Measurements from ENCODE around the gene RAD51B.

The RAD51B gene

DNA sequence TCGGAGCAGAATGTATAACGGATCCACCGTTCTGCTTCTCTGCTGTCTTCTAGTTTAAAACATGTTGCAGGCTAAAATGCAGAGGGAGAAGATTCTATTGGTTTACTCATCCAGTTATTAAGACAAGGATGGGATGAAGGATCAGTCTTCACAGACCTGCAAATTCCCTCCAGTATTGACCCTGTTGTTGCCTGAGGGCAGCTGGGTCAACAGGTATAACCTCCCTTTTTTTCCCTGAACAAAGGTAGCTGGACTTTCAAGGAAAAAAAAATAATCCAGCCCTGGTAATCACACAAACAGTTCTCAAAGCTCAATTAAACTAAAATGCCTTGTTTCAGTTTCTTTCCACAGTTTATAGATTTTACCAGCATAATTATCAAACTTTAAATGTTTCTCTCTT, 492.7 kb downstream of the RAD51B start:
- in situ Hi-C loops (cut with HindIII; ENCODE audit: low pct_unique_long_range_greater_than_20kb, low sequenced_read_pairs), result no loop called here
- TF ChIP-seq JUND (IDR thresholded peaks at IDR 0.05; ENCODE audit: low read depth), result no peak
- DNase-seq (ENCODE audit: low read depth in 1 of 2, low spot score in 1 of 2), result no peak

DNA sequence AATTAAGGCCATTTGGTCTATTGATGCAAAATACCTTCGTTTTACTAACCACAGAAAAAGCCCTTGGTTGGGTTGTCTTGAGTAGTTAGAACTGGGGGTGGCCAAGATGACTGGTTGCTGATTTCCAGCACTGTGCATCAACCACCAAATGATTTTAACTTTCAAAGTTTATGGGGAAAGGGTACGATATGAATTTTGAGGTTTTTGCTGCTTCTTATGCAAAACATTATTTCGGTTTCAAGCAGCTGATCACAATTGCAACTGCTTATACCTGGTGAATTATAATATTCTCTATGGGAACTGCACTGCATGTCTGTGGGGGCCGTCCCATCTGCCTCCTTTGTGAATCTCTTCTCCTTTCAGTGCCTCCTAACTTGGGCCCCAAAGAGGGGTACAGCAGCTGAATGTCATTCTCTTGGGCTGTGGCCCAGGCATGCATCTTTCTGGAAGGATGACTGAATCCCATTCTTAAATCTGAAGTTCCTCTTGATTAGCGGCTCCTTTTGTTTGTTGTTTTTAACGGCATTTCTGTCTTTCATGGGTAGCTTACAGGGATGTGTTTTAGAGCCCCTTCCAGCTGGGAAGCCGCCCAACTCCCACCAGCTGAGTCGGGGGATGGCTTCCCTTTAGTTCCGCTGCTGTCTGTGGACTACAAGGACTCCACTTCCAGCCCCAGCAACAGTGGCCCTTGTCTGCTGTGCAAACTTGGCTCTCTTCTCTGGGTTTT, 493.5 kb downstream of the RAD51B start:
- no peak for TF ChIP-seq JUND (IDR thresholded peaks at IDR 0.05; ENCODE audit: low read depth)
- DNase-seq (ENCODE audit: low read depth in 1 of 2, low spot score in 1 of 2), result no peak
- in situ Hi-C loops (cut with HindIII; ENCODE audit: low pct_unique_long_range_greater_than_20kb, low sequenced_read_pairs), result no loop called here

DNA sequence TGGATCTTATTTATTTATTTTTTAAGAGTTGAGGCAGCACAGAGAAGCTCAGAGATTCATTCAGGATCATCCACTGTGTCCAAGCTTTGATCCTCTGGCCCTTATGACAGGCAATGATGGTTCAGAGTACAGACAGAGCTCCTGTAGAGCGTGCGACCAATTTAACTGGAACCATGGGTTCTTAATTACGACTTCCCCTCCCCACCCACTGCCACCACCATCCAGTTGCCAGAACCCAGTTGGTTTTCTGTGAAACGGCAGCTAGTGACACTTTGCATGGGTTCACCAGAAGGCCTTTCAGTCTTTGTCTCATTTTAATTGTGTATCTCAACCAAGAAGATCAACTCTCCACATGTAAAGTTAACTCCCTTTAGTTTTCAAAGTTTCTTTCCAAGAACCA, 495.1 kb downstream of the RAD51B start:
- DNase-seq (ENCODE audit: low read depth in 1 of 2, low spot score in 1 of 2), result no peak
- in situ Hi-C loops (cut with HindIII; ENCODE audit: low pct_unique_long_range_greater_than_20kb, low sequenced_read_pairs), result no loop called here
- TF ChIP-seq JUND (IDR thresholded peaks at IDR 0.05; ENCODE audit: low read depth), result no peak

DNA sequence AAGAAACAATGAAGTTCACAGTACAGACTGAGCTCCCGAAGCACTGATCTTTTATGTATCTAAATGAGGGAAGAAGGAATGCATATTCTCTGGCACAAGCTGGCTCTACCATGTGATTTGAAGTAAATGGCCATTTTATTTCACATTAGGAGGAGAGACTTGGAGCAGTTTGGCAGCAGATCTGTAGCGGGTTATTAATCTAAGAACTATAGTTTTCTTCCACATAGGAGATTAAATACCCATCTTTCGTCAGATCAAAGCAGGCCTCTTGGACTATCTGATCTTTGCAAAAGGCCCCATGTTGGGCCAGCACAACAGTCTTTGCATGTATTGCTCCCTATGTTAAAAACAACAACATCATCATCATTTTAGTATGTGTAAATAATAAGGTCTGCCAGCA, 495.5 kb downstream of the RAD51B start:
- in situ Hi-C loops (cut with HindIII; ENCODE audit: low pct_unique_long_range_greater_than_20kb, low sequenced_read_pairs), result no loop called here
- TF ChIP-seq JUND (IDR thresholded peaks at IDR 0.05; ENCODE audit: low read depth), result no peak

DNA sequence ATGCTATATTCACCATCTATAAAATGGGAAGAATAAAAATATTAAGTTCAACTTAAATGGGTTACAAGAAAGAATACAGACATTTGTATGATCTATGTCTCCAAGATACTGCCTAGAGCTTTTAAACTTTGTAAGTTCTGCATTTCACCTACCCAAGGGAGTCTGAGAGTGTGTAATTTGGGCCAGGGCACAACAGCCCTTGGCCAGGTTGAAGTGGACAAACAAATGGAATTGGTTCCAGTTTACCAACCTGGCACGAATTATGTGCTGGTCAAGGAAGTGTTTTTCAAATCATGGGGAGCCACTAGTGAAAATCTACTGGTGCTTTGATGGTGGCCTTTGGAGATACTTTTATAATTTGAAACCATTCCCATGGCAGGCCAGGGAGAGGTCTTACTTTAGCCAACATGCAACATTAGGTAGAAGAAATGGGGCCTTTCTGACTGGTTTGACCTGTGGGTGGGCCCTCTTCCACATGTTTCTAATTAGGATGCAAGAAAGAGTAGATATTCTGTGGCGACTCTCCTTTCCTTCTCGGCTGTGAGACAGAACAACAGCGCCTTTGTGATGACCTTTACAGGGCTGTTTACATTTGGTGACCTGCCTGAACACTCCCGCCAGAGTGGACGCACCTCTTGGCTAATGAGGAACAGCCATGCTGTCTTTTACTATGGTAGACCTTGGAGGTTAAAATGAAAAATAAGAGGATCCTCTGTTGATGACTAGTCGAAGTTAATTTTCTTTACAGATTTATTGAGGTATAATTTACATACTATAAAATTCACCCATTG, 496.7 kb downstream of the RAD51B start:
- peak in 1 of 2 experiments; percentile 25 for DNase-seq (ENCODE audit: low read depth in 1 of 2, low spot score in 1 of 2)
- no peak for TF ChIP-seq JUND (IDR thresholded peaks at IDR 0.05; ENCODE audit: low read depth)
- in situ Hi-C loops (cut with HindIII; ENCODE audit: low pct_unique_long_range_greater_than_20kb, low sequenced_read_pairs), result no loop called here

More for the DNA sequence above, 495.5 kb downstream of the RAD51B start:
- DNase-seq (ENCODE audit: low read depth in 1 of 2, low spot score in 1 of 2), result no peak

DNA sequence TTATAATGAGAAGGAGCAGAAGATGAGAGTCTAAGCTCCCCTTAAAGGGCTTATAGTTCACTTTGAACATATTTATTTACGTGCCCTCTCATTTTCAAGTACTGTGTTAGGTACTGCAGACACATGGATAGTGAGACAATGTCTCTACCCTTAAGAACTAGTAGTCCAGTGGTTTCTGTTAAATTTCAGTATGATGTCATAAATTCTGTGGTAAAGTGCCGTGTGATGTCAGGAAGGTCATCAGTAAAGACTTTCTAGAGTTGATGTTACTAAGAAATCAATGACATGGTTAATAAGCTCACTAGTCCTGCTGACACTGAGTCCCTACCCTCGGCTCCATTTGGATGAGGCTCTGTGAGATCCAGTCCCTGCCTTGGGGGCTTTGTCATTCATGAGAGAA, 497.7 kb downstream of the RAD51B start:
- no peak for DNase-seq (ENCODE audit: low read depth in 1 of 2, low spot score in 1 of 2)
- no peak for TF ChIP-seq JUND (IDR thresholded peaks at IDR 0.05; ENCODE audit: low read depth)
- in situ Hi-C loops (cut with HindIII; ENCODE audit: low pct_unique_long_range_greater_than_20kb, low sequenced_read_pairs), result no loop called here

DNA sequence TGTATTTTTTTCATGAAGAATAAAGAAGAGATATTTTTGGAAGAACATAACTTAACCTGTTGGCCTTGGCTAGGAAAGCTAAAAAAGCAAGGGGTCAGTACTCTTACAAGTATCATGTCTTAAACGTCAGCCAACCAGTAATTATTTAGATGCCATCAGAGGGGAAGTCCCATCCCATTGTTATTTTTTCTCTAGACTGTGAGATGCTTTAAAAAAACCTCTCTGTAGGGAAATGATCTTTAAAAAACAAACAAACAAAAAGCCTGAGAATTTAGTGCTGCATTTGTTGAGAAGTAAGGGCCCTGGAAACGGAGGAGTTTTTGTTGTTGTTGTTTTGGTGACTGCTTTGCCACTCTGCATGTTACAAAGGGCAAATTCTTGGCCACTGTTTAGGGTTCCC, 499.2 kb downstream of the RAD51B start:
- in situ Hi-C loops (cut with HindIII; ENCODE audit: low pct_unique_long_range_greater_than_20kb, low sequenced_read_pairs), result no loop called here
- TF ChIP-seq JUND (IDR thresholded peaks at IDR 0.05; ENCODE audit: low read depth), result no peak
- no peak for DNase-seq (ENCODE audit: low read depth in 1 of 2, low spot score in 1 of 2)

DNA sequence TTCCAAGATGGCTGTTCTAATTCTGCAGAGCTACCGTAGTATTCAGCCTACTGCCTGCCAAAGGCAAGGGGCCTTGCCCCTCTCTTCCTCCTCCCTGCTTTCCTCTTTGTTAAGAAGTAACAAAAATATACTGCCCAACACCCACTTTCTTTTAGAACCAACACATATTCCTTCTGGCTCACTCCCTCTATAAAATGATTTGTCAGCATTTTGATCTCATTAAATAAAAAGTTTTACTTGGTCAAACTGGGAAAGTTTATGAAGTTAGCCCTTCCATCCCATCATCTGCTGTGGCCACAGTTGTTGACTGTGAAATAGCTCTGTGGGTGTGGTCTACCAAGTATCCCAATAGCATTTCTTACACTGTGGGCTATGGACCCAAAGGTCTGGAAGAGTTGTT, 500.9 kb downstream of the RAD51B start:
- in situ Hi-C loops (cut with HindIII; ENCODE audit: low pct_unique_long_range_greater_than_20kb, low sequenced_read_pairs), result no loop called here
- no peak for DNase-seq (ENCODE audit: low read depth in 1 of 2, low spot score in 1 of 2)
- no peak for TF ChIP-seq JUND (IDR thresholded peaks at IDR 0.05; ENCODE audit: low read depth)

DNA sequence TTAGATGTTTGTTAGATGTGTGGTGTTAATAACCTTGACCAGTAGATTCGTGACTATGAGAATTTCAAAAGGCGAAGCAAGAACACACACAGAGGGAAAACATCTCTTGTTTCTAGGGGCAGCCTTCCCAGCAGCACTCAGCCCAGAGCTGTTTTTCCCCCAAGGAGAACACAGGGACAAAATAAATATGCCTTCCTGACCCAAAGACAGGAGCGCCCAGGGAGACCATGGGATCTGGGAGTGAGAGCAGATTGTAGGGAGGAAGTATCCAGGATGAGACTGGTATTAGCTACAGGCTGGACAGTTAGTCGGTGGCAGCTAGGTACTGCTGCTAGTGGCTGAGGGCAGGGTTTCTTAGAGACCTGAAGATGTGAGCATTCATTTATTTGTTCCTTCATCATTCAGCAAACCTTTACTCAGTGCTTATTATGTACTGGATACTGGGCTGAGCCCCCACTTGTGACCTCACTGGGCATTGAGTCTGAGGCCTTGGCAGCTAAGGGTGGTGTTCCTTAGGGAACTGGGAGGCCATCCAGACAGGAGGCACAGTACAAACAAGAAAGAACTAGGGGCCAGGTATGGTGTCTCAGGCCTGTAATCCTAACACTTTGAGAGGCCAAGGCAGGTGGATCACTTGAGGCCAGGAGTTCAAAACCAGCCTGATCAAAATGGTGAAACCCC, 503.5 kb downstream of the RAD51B start:
- TF ChIP-seq JUND (IDR thresholded peaks at IDR 0.05; ENCODE audit: low read depth), result no peak
- DNase-seq (ENCODE audit: low read depth in 1 of 2, low spot score in 1 of 2), result no peak
- in situ Hi-C loops (cut with HindIII; ENCODE audit: low pct_unique_long_range_greater_than_20kb, low sequenced_read_pairs), result no loop called here

DNA sequence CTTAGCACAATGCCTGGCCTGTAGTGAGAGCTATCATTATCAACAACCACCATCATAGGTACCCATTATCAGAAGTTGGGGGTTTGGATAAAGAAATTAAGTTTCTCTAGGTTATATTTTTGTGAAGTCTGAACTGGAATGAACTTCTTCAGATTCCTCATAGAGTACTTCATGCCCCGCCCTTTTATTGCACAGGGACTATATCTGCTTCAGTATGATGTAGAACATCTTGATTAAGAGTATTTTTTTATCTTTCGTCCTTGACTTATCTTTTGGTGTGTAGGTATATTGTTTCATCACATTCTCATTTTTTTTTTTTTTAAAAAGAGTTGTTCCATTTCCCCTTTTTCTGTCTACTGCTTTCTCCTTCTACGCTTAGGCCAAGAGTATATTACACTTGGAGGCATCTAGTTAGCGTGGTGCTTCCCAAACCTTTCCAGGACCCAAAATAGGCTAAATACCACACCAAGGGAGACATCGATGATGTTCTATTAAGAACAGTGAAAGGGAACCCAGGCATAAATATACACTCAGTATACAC, 505.8 kb downstream of the RAD51B start:
- no peak for DNase-seq (ENCODE audit: low read depth in 1 of 2, low spot score in 1 of 2)
- in situ Hi-C loops (cut with HindIII; ENCODE audit: low pct_unique_long_range_greater_than_20kb, low sequenced_read_pairs), result no loop called here
- no peak for TF ChIP-seq JUND (IDR thresholded peaks at IDR 0.05; ENCODE audit: low read depth)

DNA sequence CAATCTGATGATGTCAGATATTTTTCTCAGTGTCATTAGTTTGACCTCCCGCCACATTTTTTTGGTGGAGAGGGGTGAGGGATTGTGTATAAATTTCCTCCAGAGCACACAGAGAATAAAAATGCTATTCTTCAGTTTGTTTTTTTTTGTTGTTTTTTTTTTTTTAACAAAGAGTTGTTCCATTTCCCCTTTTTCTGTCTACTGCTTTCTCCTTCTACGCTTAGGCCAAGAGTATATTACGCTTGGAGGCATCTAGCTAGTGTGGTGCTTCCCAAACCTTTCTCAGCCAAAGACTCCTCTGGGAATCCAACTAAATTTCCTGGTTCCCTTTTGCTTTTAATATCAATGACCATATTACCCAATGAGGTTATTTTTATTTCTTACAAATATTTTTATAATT, 507.7 kb downstream of the RAD51B start:
- in situ Hi-C loops (cut with HindIII; ENCODE audit: low pct_unique_long_range_greater_than_20kb, low sequenced_read_pairs), result no loop called here
- no peak for DNase-seq (ENCODE audit: low read depth in 1 of 2, low spot score in 1 of 2)

DNA sequence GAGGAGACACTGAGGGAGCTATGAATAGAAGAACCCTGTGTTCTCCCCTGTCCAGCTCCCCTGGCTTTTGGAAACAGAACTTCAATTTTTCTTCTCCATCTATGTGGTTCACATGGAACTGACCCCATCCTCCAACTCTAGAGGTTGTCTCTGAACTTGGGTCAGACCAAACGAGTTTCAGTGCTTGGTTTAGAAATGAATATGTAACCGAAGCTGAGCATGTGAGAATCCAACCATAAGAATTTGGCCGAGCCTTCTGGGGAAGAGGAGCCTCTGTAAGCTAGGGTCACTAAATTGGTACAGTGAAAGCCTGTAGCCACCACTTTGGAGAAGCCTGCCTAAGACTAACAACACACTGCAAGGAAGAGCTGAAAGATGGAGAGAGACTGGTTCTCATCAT, 508.9 kb downstream of the RAD51B start:
- TF ChIP-seq JUND (IDR thresholded peaks at IDR 0.05; ENCODE audit: low read depth), result no peak
- DNase-seq (ENCODE audit: low read depth in 1 of 2, low spot score in 1 of 2), result no peak
- in situ Hi-C loops (cut with HindIII; ENCODE audit: low pct_unique_long_range_greater_than_20kb, low sequenced_read_pairs), result no loop called here

More for the DNA sequence above, 507.7 kb downstream of the RAD51B start:
- no peak for TF ChIP-seq JUND (IDR thresholded peaks at IDR 0.05; ENCODE audit: low read depth)

DNA sequence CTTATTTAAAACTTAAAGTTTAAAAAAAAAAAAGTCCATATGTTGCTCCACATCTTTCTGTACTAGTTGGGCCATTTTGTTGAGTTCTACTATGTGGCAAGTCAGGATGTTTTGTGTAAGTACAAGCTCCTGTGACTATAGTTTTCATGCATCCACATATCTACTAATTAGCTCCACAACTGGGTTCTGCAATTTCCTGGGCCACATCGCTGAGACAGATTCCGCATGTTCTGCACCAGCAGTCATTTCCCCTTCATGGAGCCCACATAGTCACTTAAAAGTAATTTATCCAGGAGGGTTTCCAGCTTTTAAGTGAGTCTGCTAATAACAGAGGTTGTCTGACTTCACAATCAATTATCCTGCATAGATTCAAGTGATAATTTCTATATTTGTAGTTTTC, 511.8 kb downstream of the RAD51B start:
- in situ Hi-C loops (cut with HindIII; ENCODE audit: low pct_unique_long_range_greater_than_20kb, low sequenced_read_pairs), result no loop called here
- DNase-seq (ENCODE audit: low read depth in 1 of 2, low spot score in 1 of 2), result no peak
- no peak for TF ChIP-seq JUND (IDR thresholded peaks at IDR 0.05; ENCODE audit: low read depth)

Data from T47D (cell line).